ENCODE results near the gene CRTC1.

GRCh38 chr19:18704054-18704453 is 20.6 kb downstream of the CRTC1 start:
- TF ChIP-seq GATA2 (IDR thresholded peaks at IDR 0.05; ENCODE audit: low read depth, low read length) (no peak), GATA3 (IDR thresholded peaks at IDR 0.05; ENCODE audit: low read depth, low read length) (no peak)
